ACC112 (cell line): ENCODE data around the gene NDC80.
A peak's percentile ranks its signal among the peaks of the same experiment; 100 is the strongest.
"Not testable (repeated sequence)": the region's sequence is repeated elsewhere in the genome, so short reads cannot be mapped to it uniquely, and the experiment has no call there.

Source experiments
- H2AFZ ChIP-seq: fragments of 200-600 bp; sonication (generic); one replicate; pipeline ENCODE4 v1.6.0; 2017; ENCODE audit warnings: antibody characterized with exemption, low read length; ENCODE audit not compliant: unreplicated experiment
- H3K27ac ChIP-seq: fragments of 200-600 bp; sonication (generic); 2 replicates; pipeline ENCODE4 v1.5.1; 2014; ENCODE audit warnings: low read depth, mild to moderate bottlenecking, antibody characterized with exemption, low read length, moderate library complexity
- H3K27me3 ChIP-seq: fragments of 200-600 bp; sonication (generic); 2 replicates; pipeline ENCODE4 v1.6.1; 2014; ENCODE audit warnings: mild to moderate bottlenecking, antibody characterized with exemption, low read length, moderate library complexity, mixed read lengths; ENCODE audit not compliant: insufficient read depth
- H3K36me3 ChIP-seq: fragments of 200-600 bp; sonication (generic); 2 replicates; pipeline ENCODE4 v1.6.1; 2016; ENCODE audit warnings: mild to moderate bottlenecking, antibody characterized with exemption, low read length, moderate library complexity, mixed read lengths; ENCODE audit not compliant: insufficient read depth
- H3K4me1 ChIP-seq: fragments of 200-600 bp; sonication (generic); one replicate; pipeline ENCODE4 v1.6.1; 2016; ENCODE audit warnings: low read length, mixed read lengths; ENCODE audit not compliant: insufficient read depth, unreplicated experiment, control insufficient read depth
- H3K4me3 ChIP-seq: fragments of 200-600 bp; sonication (generic); 2 replicates; pipeline ENCODE4 v1.5.1; 2014; ENCODE audit warnings: mild to moderate bottlenecking, low read depth, low read length
- H3K79me2 ChIP-seq: fragments of 200-600 bp; sonication (generic); one replicate; pipeline ENCODE4 v1.6.0; 2016; ENCODE audit warnings: low read length; ENCODE audit not compliant: control insufficient read depth, unreplicated experiment, insufficient read depth

NDC80 gene

GRCh38 chr18:2654928-2655177 is 83.5 kb downstream of the NDC80 start:
- Histone ChIP-seq H3K4me1 (peaks cover 24% of the 10 kb centered on the region), H2AFZ (peak overlapping the region; percentile 95), H3K4me3 (peak overlapping the region; percentile 97), H3K36me3 (no peaks in the 10 kb centered on the region), H3K27ac (peak overlapping the region; percentile 88), H3K79me2 (peaks cover 41% of the 10 kb centered on the region), H3K27me3 (no peaks in the 10 kb centered on the region)

DNA sequence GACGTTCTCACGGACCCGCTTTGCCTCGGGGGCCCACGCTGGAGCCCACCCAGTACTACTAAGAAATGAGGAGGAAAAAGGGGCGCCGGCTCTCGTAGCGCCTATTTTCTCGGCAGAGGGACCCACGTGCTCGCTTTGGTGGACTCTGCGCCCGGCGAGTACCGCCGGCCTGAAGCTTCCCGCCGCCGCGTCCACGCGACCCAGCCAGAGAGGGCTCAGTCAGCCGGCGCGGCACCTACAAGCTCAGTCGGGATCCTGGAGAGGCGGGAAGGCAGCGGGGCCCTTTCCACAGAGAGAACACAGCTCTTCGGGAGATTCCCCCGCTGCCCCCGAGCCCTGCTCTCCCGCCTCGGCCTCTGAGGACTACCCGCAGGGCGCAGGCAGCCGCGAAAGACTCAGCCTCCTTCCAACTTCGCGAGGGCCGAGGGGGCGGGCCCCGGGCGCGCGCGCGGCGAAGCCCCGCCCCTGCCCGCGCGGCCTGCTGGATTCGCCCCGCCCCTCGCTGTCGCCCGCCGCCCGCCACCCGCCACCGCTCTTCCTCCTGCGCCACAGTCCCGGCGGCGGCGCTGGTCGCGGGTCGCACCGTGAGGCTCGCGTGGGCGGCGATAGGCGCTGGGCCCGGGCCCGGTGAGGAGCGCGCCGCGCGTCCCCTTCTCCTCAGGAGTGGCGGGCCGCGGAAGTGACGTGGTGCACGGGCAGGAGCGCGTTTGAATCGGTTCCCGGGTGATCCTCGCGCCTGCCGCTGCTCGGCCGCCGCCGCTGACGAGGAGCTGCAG is 84.0 kb downstream of the NDC80 start, which contains the start of gene SMCHD1:
TSS of gene SMCHD1 (plus strand) at position 549 of the 776 bp plus-strand sequence. CDS start 350 bp downstream, outside the sequence.
- Histone ChIP-seq H2AFZ (peak within 1 kb of the TSS; percentile 95), H3K79me2 (peaks cover 45% of the 10 kb centered on the region), H3K4me1 (peaks cover 24% of the 10 kb centered on the region), H3K27me3 (no peaks in the 10 kb centered on the region), H3K36me3 (no peaks in the 10 kb centered on the region), H3K27ac (peak within 1 kb of the TSS; percentile 88), H3K4me3 (peak within 1 kb of the TSS; percentile 97)

GRCh38 chr18:2655954-2656236 is 84.5 kb downstream of the NDC80 start:
- H2AFZ ChIP-seq: peak overlapping the region; percentile 77
- peak overlapping the region; percentile 88 for H3K27ac ChIP-seq
- H3K4me1 ChIP-seq: peaks cover 24% of the 10 kb centered on the region
- 0 out of 2 replicates have a peak, but pooled peaks cover 4% of the 10 kb centered on the region for H3K36me3 ChIP-seq
- no peaks in the 10 kb centered on the region for H3K27me3 ChIP-seq
- peaks cover 50% of the 10 kb centered on the region for H3K79me2 ChIP-seq
- H3K4me3 ChIP-seq: peak overlapping the region; percentile 97

DNA sequence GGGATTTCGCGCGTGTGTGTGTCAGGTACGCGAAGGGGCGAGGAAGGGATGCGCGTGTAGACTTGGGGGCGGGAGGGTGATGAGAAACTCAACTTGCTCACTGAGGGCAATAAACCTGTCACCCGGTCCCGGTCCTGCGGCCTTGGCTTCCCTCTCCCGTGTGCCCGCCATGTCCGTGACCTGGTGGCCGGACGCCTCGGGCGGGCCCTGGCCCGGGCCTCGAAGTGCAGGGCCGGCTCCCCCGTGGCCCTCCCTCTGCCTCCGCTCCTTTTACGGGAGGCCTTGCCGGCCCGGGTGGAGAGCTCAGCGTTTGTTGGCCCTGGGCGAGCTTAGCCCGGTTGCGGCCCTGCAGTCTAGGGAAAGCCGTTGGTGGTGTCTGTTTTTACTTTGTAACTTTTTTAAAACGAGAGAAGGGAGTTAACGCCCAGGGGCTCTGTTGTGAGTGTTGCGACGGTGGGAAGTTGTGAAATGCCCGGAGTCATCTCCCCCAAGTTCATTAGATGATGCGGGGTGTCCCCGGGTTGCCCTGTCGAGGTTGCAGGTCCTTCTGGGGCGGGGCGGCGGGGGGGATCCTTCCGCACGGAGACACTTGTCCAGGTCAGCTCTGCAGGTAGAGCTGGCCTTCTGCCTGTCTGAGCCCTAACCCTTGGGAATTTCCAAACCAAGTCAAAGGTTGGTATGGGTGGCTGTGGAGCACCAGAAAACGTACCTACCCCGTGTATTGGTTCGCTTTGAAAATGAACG is 85.1 kb downstream of the NDC80 start:
- H3K27ac ChIP-seq: peak overlapping the region; percentile 88
- H3K36me3 ChIP-seq: 0 out of 2 replicates have a peak, but pooled peaks cover 4% of the 10 kb centered on the region
- H3K4me1 ChIP-seq: peaks cover 24% of the 10 kb centered on the region
- H3K27me3 ChIP-seq: no peaks in the 10 kb centered on the region
- H3K79me2 ChIP-seq: peaks cover 55% of the 10 kb centered on the region
- peak overlapping the region; percentile 77 for H2AFZ ChIP-seq
- peak overlapping the region; percentile 97 for H3K4me3 ChIP-seq

DNA sequence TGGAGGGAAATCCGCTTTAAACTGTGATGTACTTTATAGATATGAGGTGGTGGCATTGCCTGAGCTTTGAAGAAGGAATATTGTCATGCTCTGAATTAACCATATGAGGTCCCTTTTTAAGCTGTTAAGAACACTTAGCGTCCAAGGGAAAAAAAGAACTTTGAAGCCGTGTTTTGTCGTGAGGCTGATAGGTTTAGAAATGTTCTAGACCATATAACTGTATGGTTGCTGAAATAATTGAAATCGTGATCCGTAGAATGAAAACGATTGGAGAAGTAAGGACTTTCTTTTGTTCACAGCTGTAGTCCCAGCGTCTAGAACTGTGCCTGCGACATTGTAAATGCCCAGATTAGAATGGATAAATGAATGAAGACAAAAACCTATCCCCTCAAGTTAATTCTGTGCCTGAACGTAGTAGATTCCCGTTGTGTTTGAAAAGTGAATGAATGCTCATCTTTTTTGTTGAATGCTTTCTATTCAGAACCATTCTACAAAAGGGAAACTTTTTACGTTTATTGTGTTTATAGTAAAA is 85.7 kb downstream of the NDC80 start:
- Histone ChIP-seq H3K4me1 (peaks cover 24% of the 10 kb centered on the region), H3K79me2 (peaks cover 59% of the 10 kb centered on the region), H3K36me3 (0 out of 2 replicates have a peak, but pooled peaks cover 4% of the 10 kb centered on the region), H2AFZ (no peak overlapping the region), H3K27me3 (no peaks in the 10 kb centered on the region), H3K27ac (peak overlapping the region; percentile 88), H3K4me3 (peak overlapping the region; percentile 97)

DNA sequence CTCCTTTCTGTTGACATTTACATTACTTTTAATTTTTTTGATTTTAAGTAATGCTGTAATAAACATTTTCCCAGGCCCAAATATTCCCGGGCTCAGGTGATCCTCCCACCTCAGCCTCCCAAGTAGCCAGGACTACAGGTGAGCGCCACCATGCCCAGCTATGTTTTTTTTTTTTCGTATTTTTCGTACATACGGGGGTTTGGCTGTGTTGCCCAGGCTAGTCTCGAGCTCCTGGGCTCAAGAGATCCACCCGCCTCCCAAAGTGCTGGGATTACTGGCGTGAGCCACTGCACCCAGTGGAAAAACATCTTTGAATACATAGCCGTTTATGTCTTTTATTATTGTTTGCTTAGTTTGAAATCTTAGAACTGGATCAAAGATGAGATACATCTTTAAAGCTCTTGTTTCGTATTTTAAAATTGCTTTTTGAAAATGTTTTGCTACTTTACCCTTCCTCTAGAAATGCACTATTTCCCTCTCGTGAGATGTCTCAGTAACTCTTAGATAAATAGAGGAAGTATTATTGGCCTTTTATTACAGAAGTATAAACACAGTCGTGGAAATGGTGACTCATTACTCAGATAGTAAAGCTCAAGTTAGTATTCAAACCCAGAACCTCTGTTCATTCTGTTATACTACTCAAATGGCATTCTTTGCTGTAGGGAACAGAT is 86.6 kb downstream of the NDC80 start:
- Histone ChIP-seq H3K79me2 (peaks cover 67% of the 10 kb centered on the region), H3K4me1 (peaks cover 24% of the 10 kb centered on the region), H3K36me3 (0 out of 2 replicates have a peak, but pooled peaks cover 4% of the 10 kb centered on the region), H2AFZ (no peak overlapping the region), H3K4me3 (peak overlapping the region; percentile 97), H3K27ac (peak overlapping the region; percentile 56), H3K27me3 (no peaks in the 10 kb centered on the region)

GRCh38 chr18:2660849-2661248 is 89.5 kb downstream of the NDC80 start:
- H3K27me3 ChIP-seq, H3K36me3 ChIP-seq, H3K4me3 ChIP-seq, H3K27ac ChIP-seq, H2AFZ ChIP-seq: not testable (repeated sequence)
- peaks cover 24% of the 10 kb centered on the region for H3K4me1 ChIP-seq
- H3K79me2 ChIP-seq: peaks cover 94% of the 10 kb centered on the region

- H3K36me3 ChIP-seq: peaks cover 14% of the 10 kb centered on the region
- H3K4me1 ChIP-seq: peaks cover 24% of the 10 kb centered on the region
Observed at GRCh38 chr18:2662288-2662687, 90.9 kb downstream of the NDC80 start.

GRCh38 chr18:2662990-2663389 is 91.6 kb downstream of the NDC80 start:
- Histone ChIP-seq H2AFZ (no peak overlapping the region), H3K27ac (no peak overlapping the region), H3K27me3 (no peaks in the 10 kb centered on the region), H3K79me2 (peaks cover 88% of the 10 kb centered on the region), H3K4me3 (no peak overlapping the region), H3K4me1 (peaks cover 20% of the 10 kb centered on the region), H3K36me3 (peaks cover 15% of the 10 kb centered on the region)

More at GRCh38 chr18:2662288-2662687, 90.9 kb downstream of the NDC80 start:
- H3K79me2 ChIP-seq: peaks cover 92% of the 10 kb centered on the region
- H3K4me3 ChIP-seq, H3K27ac ChIP-seq, H3K27me3 ChIP-seq, H2AFZ ChIP-seq: not testable (repeated sequence)
